NB4 (cell line): ENCODE measurements around the gene PEAK3.

ENCODE experiments used
- CTCF ChIP-seq: IDR thresholded peaks from one replicate; pipeline ENCODE4 v1.5.1; 2012; ENCODE audit warnings: low read depth, low read length
- MAX ChIP-seq: IDR thresholded peaks from 2 replicates; pipeline ENCODE4 v1.6.1; 2011; ENCODE audit warnings: low read depth, low read length
- POLR2A ChIP-seq: IDR thresholded peaks from 2 replicates; pipeline ENCODE4 v1.6.1; 2011; ENCODE audit warnings: mild to moderate bottlenecking; ENCODE audit not compliant: insufficient read length; ENCODE audit errors: extremely low read depth

- no peak for TF ChIP-seq POLR2A
- no peak for TF ChIP-seq MAX
- no peak for TF ChIP-seq CTCF
Measured at GRCh38 chr19:2315818-2316353, 33.9 kb upstream of the PEAK3 start.
